Medulla oblongata (tissue), 1 donor: ENCODE results near the gene HERC4.
"Not testable (repeated sequence)": the region's sequence is repeated elsewhere in the genome, so short reads cannot be mapped to it uniquely, and the experiment has no call there.

Experiments
- DNase-seq: peaks from one replicate; pipeline ENCODE4 v3.0.0-alpha.2; 2015; ENCODE audit errors: extremely low spot score

The HERC4 gene

GRCh38 chr10:68088740-68089139 is 13.7 kb upstream of the HERC4 start:
- no peak for DNase-seq

GRCh38 chr10:68087685-68088401 is 12.8 kb upstream of the HERC4 start:
- no peak for DNase-seq

GRCh38 chr10:68086910-68087684 is 12.0 kb upstream of the HERC4 start:
- DNase-seq = no peak

- no peak for DNase-seq
Measured at GRCh38 chr10:68086011-68086410, 10.9 kb upstream of the HERC4 start.

GRCh38 chr10:68084469-68084868 is 9.4 kb upstream of the HERC4 start:
- DNase-seq = no peak

GRCh38 chr10:68083953-68084352 is 8.9 kb upstream of the HERC4 start:
- no peak for DNase-seq

GRCh38 chr10:68082872-68083271 is 7.8 kb upstream of the HERC4 start:
- no peak for DNase-seq

GRCh38 chr10:68081916-68082315 is 6.8 kb upstream of the HERC4 start:
- no peak for DNase-seq

- no peak for DNase-seq
Measured at GRCh38 chr10:68080853-68081431, 5.9 kb upstream of the HERC4 start.

- no peak for DNase-seq
Measured at GRCh38 chr10:68079434-68079833, 4.4 kb upstream of the HERC4 start.

GRCh38 chr10:68077026-68077425 is 1.9 kb upstream of the HERC4 start:
- no peak for DNase-seq

- not testable (repeated sequence) for DNase-seq
Measured at GRCh38 chr10:68076081-68076480, 998 bp upstream of the HERC4 start.

- no peak for DNase-seq
Measured at GRCh38 chr10:68075550-68076004, 494 bp upstream of the HERC4 start.

- DNase-seq = peak; percentile 63
Measured at GRCh38 chr10:68074031-68074774, 880 bp downstream of the HERC4 start.

GRCh38 chr10:68073631-68074030 is 1.5 kb downstream of the HERC4 start:
- DNase-seq = no peak

- no peak for DNase-seq
Measured at GRCh38 chr10:68067508-68067907, 7.6 kb downstream of the HERC4 start.

- DNase-seq = no peak
Measured at GRCh38 chr10:68067029-68067428, 8.1 kb downstream of the HERC4 start.

- no peak for DNase-seq
Measured at GRCh38 chr10:68053553-68053952, 21.5 kb downstream of the HERC4 start.

- DNase-seq = no peak
Measured at GRCh38 chr10:68052463-68052862, 22.6 kb downstream of the HERC4 start.

- DNase-seq = no peak
Measured at GRCh38 chr10:68049289-68050078, 25.6 kb downstream of the HERC4 start.
